ENCODE data around the gene MRTFA.
"Not testable (repeated sequence)": the region's sequence is repeated elsewhere in the genome, so short reads cannot be mapped to it uniquely, and the experiment has no call there.

MRTFA gene

DNA sequence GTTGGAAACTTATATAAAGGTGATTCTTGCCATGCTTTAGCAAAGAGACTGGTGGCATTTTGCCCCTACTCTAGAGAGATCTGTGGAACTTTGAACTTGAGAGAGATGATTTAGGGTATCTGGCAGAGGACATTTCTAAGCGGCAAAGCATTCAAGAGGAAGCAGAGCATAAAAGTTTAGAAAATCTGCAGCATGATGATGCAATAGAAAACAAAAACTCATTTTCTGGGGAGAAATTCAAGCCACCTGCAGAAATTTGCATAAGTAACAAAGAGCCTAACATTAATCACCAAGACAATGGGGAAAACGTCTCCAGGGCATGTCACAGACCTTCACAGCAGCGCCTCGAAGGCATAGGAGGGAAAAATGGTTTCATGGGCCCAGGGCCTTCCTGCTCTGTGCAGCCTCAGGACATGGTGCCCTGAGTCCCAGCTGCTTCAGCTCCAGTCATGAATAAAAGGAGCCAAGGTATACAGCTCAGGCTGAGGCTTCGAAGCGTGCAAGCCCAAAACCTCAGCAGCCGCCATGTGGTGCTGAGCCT is 83.4 kb downstream of the MRTFA start:
- no peak for DNase-seq (ENCODE audit: low read depth)
- TF ChIP-seq, protein P1, sequence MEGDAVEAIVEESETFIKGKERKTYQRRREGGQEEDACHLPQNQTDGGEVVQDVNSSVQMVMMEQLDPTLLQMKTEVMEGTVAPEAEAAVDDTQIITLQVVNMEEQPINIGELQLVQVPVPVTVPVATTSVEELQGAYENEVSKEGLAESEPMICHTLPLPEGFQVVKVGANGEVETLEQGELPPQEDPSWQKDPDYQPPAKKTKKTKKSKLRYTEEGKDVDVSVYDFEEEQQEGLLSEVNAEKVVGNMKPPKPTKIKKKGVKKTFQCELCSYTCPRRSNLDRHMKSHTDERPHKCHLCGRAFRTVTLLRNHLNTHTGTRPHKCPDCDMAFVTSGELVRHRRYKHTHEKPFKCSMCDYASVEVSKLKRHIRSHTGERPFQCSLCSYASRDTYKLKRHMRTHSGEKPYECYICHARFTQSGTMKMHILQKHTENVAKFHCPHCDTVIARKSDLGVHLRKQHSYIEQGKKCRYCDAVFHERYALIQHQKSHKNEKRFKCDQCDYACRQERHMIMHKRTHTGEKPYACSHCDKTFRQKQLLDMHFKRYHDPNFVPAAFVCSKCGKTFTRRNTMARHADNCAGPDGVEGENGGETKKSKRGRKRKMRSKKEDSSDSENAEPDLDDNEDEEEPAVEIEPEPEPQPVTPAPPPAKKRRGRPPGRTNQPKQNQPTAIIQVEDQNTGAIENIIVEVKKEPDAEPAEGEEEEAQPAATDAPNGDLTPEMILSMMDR (conservative IDR thresholded peaks at IDR 0.05; ENCODE audit: low read length) = no peak
- no peak overlapping the region for H3K4me3 ChIP-seq (ENCODE audit: low read length)

DNA sequence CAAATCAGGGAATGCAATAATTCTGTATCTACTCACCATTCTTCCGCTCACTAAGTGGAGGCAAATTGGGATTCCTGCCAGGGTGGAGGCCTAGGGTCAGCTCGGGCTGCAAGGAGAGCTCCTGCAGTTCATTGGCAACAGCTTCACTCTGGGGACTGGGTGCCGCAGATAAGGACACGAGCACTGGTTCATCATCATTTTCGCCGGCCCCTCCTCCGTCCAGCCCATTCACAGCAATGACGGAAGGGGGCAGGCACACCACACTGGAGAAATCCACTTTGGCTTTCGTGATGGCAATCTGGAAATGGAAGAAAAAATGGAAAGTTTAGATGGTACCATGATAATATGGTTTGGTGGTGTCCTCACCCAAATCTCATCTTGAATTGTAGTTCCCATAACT is 84.4 kb downstream of the MRTFA start:
- DNase-seq (ENCODE audit: low read depth) = no peak
- H3K4me3 ChIP-seq (ENCODE audit: low read length) = no peak overlapping the region
- TF ChIP-seq, protein P1 (conservative IDR thresholded peaks at IDR 0.05; ENCODE audit: low read length) = no peak

DNA sequence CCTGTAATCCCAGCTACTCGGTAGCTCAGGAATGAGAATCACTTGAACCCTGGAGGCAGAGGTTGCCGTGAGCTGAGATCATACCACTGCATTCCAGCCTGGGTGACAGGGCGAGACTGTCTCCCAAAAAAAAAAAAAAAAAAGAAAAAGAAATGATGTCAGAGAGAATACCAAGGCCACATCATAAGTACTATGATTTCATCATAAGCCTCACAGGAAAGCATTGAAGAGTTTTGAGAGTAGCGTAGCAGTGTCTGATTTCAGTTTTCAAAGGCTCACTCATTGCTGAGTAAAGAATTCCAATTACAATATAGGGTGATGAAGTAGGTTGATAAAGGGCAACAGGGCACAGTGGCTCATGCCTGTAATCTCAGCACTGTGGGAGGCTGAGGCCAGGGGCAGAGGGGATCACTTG is 88.8 kb downstream of the MRTFA start:
- TF ChIP-seq, protein P1 (conservative IDR thresholded peaks at IDR 0.05; ENCODE audit: low read length) = no peak
- no peak overlapping the region for H3K4me3 ChIP-seq (ENCODE audit: low read length)
- no peak for DNase-seq (ENCODE audit: low read depth)

DNA sequence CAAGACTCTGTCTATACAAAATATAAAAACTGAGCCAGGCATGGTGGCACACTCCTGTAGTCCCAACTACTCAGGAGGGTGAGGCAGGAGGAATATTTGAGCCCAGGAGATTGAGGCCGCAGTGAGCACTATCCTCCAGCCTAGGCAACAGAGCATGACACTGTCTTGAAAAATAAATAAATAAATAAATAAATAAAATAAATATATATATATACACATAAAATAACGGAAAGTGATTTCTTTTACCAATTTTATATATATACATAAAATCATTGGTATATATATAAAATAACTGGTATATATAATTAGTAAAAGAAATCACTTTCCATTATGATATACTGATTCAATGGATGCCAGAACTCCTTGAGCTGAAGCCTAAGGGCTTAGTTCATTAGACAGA is 91.8 kb downstream of the MRTFA start:
- TF ChIP-seq, protein P1 (conservative IDR thresholded peaks at IDR 0.05; ENCODE audit: low read length) = no peak
- H3K4me3 ChIP-seq (ENCODE audit: low read length) = no peak overlapping the region
- no peak for DNase-seq (ENCODE audit: low read depth)

DNA sequence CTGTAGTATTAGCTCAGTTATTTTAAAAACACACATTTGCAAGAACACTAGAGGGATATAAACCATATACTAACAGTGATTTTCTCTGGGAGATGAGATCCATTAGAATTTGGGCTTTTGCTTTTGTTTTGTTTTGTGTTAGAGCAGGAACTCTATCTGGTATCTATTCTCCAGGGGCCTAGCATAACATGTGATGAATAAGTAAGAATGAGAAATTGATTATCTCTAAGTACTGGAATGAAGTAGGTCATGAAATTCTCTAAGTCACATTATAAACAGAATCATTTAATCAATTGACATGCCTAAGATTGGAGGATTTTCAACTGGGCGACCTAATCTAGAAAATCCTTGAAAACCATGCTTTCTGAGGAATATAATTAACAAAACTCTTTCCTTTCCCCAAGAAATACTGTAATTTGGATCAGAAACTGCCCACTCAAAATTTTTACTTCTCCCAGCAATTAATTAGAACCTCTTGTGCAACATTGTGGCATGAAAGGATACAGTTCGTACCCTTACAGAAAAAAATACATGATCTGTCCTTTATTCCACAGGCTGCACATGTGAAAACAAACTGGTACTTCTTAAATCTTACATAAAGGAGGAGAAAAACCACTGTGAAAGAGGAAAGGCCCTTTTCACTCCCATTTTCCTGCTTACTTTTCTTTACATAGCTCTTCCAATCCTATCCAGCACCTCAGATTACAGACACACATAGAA is 93.5 kb downstream of the MRTFA start:
- no peak for DNase-seq (ENCODE audit: low read depth)
- TF ChIP-seq, protein P1 (conservative IDR thresholded peaks at IDR 0.05; ENCODE audit: low read length) = no peak
- H3K4me3 ChIP-seq (ENCODE audit: low read length) = no peak overlapping the region

- H3K4me3 ChIP-seq (ENCODE audit: low read length) = no peak overlapping the region
- TF ChIP-seq, protein P1 (conservative IDR thresholded peaks at IDR 0.05; ENCODE audit: low read length) = no peak
- DNase-seq (ENCODE audit: low read depth) = no peak
Observed at GRCh38 chr22:40541300-40541699, 95.2 kb downstream of the MRTFA start.

- TF ChIP-seq, protein P1 (conservative IDR thresholded peaks at IDR 0.05; ENCODE audit: low read length) = no peak
- DNase-seq (ENCODE audit: low read depth) = no peak
- no peak overlapping the region for H3K4me3 ChIP-seq (ENCODE audit: low read length)
Observed at GRCh38 chr22:40540265-40540664, 96.3 kb downstream of the MRTFA start.

DNA sequence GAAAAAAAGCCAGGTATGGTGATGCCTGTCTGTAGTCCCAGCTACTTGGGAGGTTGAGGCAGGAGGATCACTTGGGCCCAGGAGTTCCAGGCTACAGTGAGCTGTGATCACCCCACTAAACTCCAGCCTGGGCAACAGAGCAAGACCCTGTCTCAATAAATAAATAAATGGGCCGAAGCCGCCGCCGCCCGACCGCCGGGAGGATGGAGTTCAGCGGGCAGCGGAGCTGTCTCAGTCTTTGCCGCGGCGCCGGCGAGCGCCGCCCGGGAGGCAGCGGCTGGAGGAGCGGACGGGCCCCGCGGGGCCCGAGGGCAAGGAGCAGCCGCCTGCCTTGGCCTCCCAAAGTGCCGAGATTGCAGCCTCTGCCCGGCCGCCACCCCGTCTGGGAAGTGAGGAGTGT is 100.4 kb downstream of the MRTFA start:
- not testable (repeated sequence) for H3K4me3 ChIP-seq (ENCODE audit: low read length); DNase-seq (ENCODE audit: low read depth)
